Activated CD4-positive, alpha-beta T cell treated with anti-CD3 and anti-CD28 coated beads for 48 hours (primary cell): ENCODE measurements around the gene ALMS1.
"Not testable (repeated sequence)": the region's sequence is repeated elsewhere in the genome, so short reads cannot be mapped to it uniquely, and the experiment has no call there.

Source experiments
- DNase-seq: peaks from one replicate; pipeline ENCODE4 v3.0.0-alpha.2; 2020

The ALMS1 gene

GRCh38 chr2:73624036-73624435 is 238.4 kb downstream of the ALMS1 start:
- not testable (repeated sequence) for DNase-seq

- DNase-seq: not testable (repeated sequence)
These were observed 239.0 kb downstream of the ALMS1 start for GRCh38 chr2:73624625-73625024.

- DNase-seq: not testable (repeated sequence)
These were observed 240.6 kb downstream of the ALMS1 start for GRCh38 chr2:73626237-73626636.

GRCh38 chr2:73628493-73628892 is 242.9 kb downstream of the ALMS1 start:
- DNase-seq: not testable (repeated sequence)

GRCh38 chr2:73630662-73631266 is 245.1 kb downstream of the ALMS1 start:
- not testable (repeated sequence) for DNase-seq

GRCh38 chr2:73636977-73637376 is 251.3 kb downstream of the ALMS1 start:
- DNase-seq: not testable (repeated sequence)

GRCh38 chr2:73638429-73638828 is 252.8 kb downstream of the ALMS1 start:
- DNase-seq: no peak

- no peak for DNase-seq
These were observed 254.9 kb downstream of the ALMS1 start for GRCh38 chr2:73640511-73640911.

GRCh38 chr2:73640946-73641766 is 255.5 kb downstream of the ALMS1 start:
- DNase-seq: no peak

GRCh38 chr2:73641767-73642062 is 256.1 kb downstream of the ALMS1 start:
- DNase-seq: no peak

- no peak for DNase-seq
These were observed 256.8 kb downstream of the ALMS1 start, which contains the start of gene NAT8 for GRCh38 chr2:73642338-73643018. NAT8 (minus strand) TSS chr2:73642422; CDS start chr2:73641628, 794 bp downstream.

- DNase-seq: not testable (repeated sequence)
These were observed 262.1 kb downstream of the ALMS1 start for GRCh38 chr2:73647690-73648089.

- DNase-seq: no peak
These were observed 266.1 kb downstream of the ALMS1 start for GRCh38 chr2:73651591-73652230.

GRCh38 chr2:73652348-73652747 is 266.7 kb downstream of the ALMS1 start:
- no peak for DNase-seq

- DNase-seq: no peak
These were observed 268.5 kb downstream of the ALMS1 start for GRCh38 chr2:73654175-73654574.
